Fibroblast of skin of right quadriceps (primary cell): Measurements from ENCODE around the gene GAS7.
"Not testable (repeated sequence)": the region's sequence is repeated elsewhere in the genome, so short reads cannot be mapped to it uniquely, and the experiment has no call there.

ENCODE experiments used
- DNase-seq: peaks from one replicate; pipeline ENCODE4 v3.0.0-alpha.2; 2013

The GAS7 gene

GRCh38 chr17:9935408-9935807 lies 263.0 kb downstream of the GAS7 start:
- peak; percentile 18 for DNase-seq

- no peak for DNase-seq
Observed at GRCh38 chr17:9934331-9934730, 264.1 kb downstream of the GAS7 start.

GRCh38 chr17:9932491-9932890 lies 265.9 kb downstream of the GAS7 start:
- peak; percentile 69 for DNase-seq

- no peak for DNase-seq
Observed at GRCh38 chr17:9931144-9931741, 267.2 kb downstream of the GAS7 start.

- no peak for DNase-seq
Observed at GRCh38 chr17:9929871-9930270, 268.5 kb downstream of the GAS7 start.

- peak; percentile 91 for DNase-seq
Observed at GRCh38 chr17:9928601-9929333, 269.6 kb downstream of the GAS7 start.

GRCh38 chr17:9926150-9926804 lies 272.1 kb downstream of the GAS7 start:
- no peak for DNase-seq

- DNase-seq = no peak
Observed at GRCh38 chr17:9925457-9925856, 272.9 kb downstream of the GAS7 start.

- DNase-seq = peak; percentile 78
Observed at GRCh38 chr17:9924735-9925191, 273.6 kb downstream of the GAS7 start.

- no peak for DNase-seq
Observed at GRCh38 chr17:9922012-9922848, 276.2 kb downstream of the GAS7 start.

- not testable (repeated sequence) for DNase-seq
Observed at GRCh38 chr17:9921216-9921615, 277.2 kb downstream of the GAS7 start.

GRCh38 chr17:9918804-9919352 lies 279.5 kb downstream of the GAS7 start:
- no peak for DNase-seq

- no peak for DNase-seq
Observed at GRCh38 chr17:9918352-9918751, 280.1 kb downstream of the GAS7 start.

GRCh38 chr17:9917801-9918200 lies 280.6 kb downstream of the GAS7 start:
- no peak for DNase-seq

- no peak for DNase-seq
Observed at GRCh38 chr17:9917131-9917530, 281.3 kb downstream of the GAS7 start.

- no peak for DNase-seq
Observed at GRCh38 chr17:9916108-9916507, 282.3 kb downstream of the GAS7 start.

- DNase-seq = no peak
Observed at GRCh38 chr17:9913476-9913875, 284.9 kb downstream of the GAS7 start.

GRCh38 chr17:9912121-9913099 lies 286.0 kb downstream of the GAS7 start:
- DNase-seq = peak; percentile 35

- no peak for DNase-seq
Observed at GRCh38 chr17:9911089-9911488, 287.3 kb downstream of the GAS7 start.

- no peak for DNase-seq
Observed at GRCh38 chr17:9908649-9909042, 289.8 kb downstream of the GAS7 start.

- DNase-seq = no peak
Observed at GRCh38 chr17:9907883-9908648, 290.3 kb downstream of the GAS7 start.
